ENCODE results near the gene CEACAM19. TPM values are rescaled to one million over a fixed set of nuclear protein-coding genes. Genes with fewer than 3 reads are reported as not detected.

CEACAM19 gene
- total and polyA plus RNA-seq, 2 of the 4 experiments (the other 2 are of a cell fraction), result 0.72 to 9.3 TPM

- TF ChIP-seq, protein P1, sequence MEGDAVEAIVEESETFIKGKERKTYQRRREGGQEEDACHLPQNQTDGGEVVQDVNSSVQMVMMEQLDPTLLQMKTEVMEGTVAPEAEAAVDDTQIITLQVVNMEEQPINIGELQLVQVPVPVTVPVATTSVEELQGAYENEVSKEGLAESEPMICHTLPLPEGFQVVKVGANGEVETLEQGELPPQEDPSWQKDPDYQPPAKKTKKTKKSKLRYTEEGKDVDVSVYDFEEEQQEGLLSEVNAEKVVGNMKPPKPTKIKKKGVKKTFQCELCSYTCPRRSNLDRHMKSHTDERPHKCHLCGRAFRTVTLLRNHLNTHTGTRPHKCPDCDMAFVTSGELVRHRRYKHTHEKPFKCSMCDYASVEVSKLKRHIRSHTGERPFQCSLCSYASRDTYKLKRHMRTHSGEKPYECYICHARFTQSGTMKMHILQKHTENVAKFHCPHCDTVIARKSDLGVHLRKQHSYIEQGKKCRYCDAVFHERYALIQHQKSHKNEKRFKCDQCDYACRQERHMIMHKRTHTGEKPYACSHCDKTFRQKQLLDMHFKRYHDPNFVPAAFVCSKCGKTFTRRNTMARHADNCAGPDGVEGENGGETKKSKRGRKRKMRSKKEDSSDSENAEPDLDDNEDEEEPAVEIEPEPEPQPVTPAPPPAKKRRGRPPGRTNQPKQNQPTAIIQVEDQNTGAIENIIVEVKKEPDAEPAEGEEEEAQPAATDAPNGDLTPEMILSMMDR (conservative IDR thresholded peaks at IDR 0.05; ENCODE audit: low read depth, low read length), result no peak
- TF ChIP-seq RFX5 (IDR thresholded peaks at IDR 0.05; ENCODE audit: low read depth, low read length) (no peak), MAZ (IDR thresholded peaks at IDR 0.05; ENCODE audit: borderline replicate concordance, low read depth, low read length) (no peak), BHLHE40 (IDR thresholded peaks at IDR 0.05; ENCODE audit: low read depth, low read length) (no peak), RAD21 (IDR thresholded peaks at IDR 0.05; ENCODE audit: low read length) (no peak), POLR2A (IDR thresholded peaks at IDR 0.05; ENCODE audit: low read depth, low read length) (no peak), NFE2L2 (IDR thresholded peaks at IDR 0.05; ENCODE audit: low read depth, low read length) (no peak), SMC3 (IDR thresholded peaks at IDR 0.05; ENCODE audit: low read depth, low read length) (no peak)
- TF ChIP-seq, protein P2, sequence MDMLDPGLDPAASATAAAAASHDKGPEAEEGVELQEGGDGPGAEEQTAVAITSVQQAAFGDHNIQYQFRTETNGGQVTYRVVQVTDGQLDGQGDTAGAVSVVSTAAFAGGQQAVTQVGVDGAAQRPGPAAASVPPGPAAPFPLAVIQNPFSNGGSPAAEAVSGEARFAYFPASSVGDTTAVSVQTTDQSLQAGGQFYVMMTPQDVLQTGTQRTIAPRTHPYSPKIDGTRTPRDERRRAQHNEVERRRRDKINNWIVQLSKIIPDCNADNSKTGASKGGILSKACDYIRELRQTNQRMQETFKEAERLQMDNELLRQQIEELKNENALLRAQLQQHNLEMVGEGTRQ (IDR thresholded peaks at IDR 0.05; ENCODE audit: low read depth, low read length), result no peak
- ATAC-seq (ENCODE audit: low read depth), result no peak
- dilution Hi-C loops (cut with HindIII; ENCODE audit: low sequenced_read_pairs, unreplicated experiment), result no loop called here
Measured at GRCh38 chr19:44704982-44705381, 33.7 kb downstream of the CEACAM19 start.

More at GRCh38 chr19:44704982-44705381, 33.7 kb downstream of the CEACAM19 start:
- no CpG with 5 or more reads among the region's 1 CpG for WGBS, 2 experiments (ENCODE audit: extremely low coverage in 2 of 2, insufficient read length in 1 of 2)
- no peak overlapping the region for H3K18ac ChIP-seq (ENCODE audit: low read depth, low read length)
- no peak overlapping the region for H2BK20ac ChIP-seq (ENCODE audit: low read depth, low read length)
- no peak overlapping the region for H2AK9ac ChIP-seq (replicated peaks; ENCODE audit: low read depth, low read length, poor library complexity)
- H4K20me1 ChIP-seq (ENCODE audit: insufficient read depth, low read length), result no peaks in the 10 kb centered on the region
- no peak overlapping the region for H2BK120ac ChIP-seq (ENCODE audit: low read depth, low read length)
- DNase-seq, result no peak
- in situ Hi-C loops (cut with MboI; ENCODE audit: low sequenced_read_pairs), result no loop called here
- H3K4me1 ChIP-seq (ENCODE audit: control insufficient read depth, insufficient read depth, low read length), result no peaks in the 10 kb centered on the region
- H3K9ac ChIP-seq (ENCODE audit: low read depth, low read length), result no peak overlapping the region
- no peak overlapping the region for H4K8ac ChIP-seq (ENCODE audit: low read depth in 2 of 2, low read length in 2 of 2)
- peaks cover 12% of the 10 kb centered on the region for H3K27me3 ChIP-seq (ENCODE audit: control insufficient read depth, insufficient read depth, low read length)
- no peak overlapping the region for H3K56ac ChIP-seq (ENCODE audit: extremely low read depth, insufficient read depth, low read length)
- H3K27ac ChIP-seq (ENCODE audit: insufficient read depth, low read length), result no peak overlapping the region
- H3K23ac ChIP-seq (ENCODE audit: low read depth, low read length), result no peak overlapping the region
- no TSS peak for BruUV-seq (replicated peaks)
- intact Hi-C loops (cut with micrococcal nuclease), result no loop called here
- ChIA-PET POLR2A (ENCODE audit: unreplicated experiment) (no interaction called here), CTCF (no interaction called here)
- no peaks in the 10 kb centered on the region for H3K9me3 ChIP-seq (ENCODE audit: control insufficient read depth, insufficient read depth, low read length)
- no peak overlapping the region for H3K4me2 ChIP-seq (ENCODE audit: low read depth, low read length)
- H3K36me3 ChIP-seq (ENCODE audit: control insufficient read depth, insufficient read depth, low read length), result no peaks in the 10 kb centered on the region
- H3K9me1 ChIP-seq (ENCODE audit: insufficient read depth, low read length), result no peaks in the 10 kb centered on the region
- H3K4ac ChIP-seq (ENCODE audit: low read depth, low read length), result no peak overlapping the region
- no peak overlapping the region for H2BK5ac ChIP-seq (ENCODE audit: low read depth, low read length, poor library complexity, severe bottlenecking)
- H3K79me1 ChIP-seq (ENCODE audit: low read depth in 1 of 2, low read length in 2 of 2), result no peaks in the 10 kb centered on the region
- no peak overlapping the region for H4K91ac ChIP-seq (ENCODE audit: insufficient read depth, low read depth, low read length)
- no peak overlapping the region for H2AFZ ChIP-seq (replicated peaks; ENCODE audit: low read length, poor library complexity)
- no peak overlapping the region for H2AK5ac ChIP-seq (ENCODE audit: low read depth, low read length)
- H3K4me3 ChIP-seq (ENCODE audit: insufficient read depth, low read depth, low read length), result no peak overlapping the region
- no peak overlapping the region for H3K14ac ChIP-seq (replicated peaks; ENCODE audit: low read depth, low read length)
- no peak overlapping the region for H2BK15ac ChIP-seq (ENCODE audit: low read depth, low read length)
- H4K5ac ChIP-seq (ENCODE audit: low read depth, low read length), result no peak overlapping the region

All from IMR-90 (cell line).